NCI-H82 (cell line): Measurements from ENCODE around the gene DTX2.
"Not testable (repeated sequence)": the region's sequence is repeated elsewhere in the genome, so short reads cannot be mapped to it uniquely, and the experiment has no call there.

Experiments used
- DNase-seq: peaks from one replicate; lab custom pipeline; 2025; lab: John Stamatoyannopoulos, UW

The DTX2 gene

DNA sequence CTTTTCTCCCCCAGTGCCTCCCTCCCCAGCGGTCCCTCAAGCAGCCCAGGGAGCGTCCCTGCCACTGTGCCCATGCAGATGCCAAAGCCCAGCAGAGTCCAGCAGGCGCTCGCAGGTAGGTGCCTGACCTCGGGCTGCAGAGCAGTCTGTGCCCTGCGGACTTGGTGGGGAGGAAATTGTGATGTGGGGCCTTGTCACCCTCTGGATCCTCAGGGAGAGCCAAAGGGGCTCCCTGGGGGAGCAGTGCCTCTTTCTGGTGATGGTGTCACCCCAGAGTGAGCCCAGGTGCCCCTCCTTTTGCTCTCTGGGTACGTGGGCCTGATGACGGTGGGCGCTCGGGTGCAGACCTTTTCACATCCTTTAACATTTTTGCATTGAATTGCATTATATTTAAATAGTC is 30.6 kb downstream of the DTX2 start:
- not testable (repeated sequence) for DNase-seq

DNA sequence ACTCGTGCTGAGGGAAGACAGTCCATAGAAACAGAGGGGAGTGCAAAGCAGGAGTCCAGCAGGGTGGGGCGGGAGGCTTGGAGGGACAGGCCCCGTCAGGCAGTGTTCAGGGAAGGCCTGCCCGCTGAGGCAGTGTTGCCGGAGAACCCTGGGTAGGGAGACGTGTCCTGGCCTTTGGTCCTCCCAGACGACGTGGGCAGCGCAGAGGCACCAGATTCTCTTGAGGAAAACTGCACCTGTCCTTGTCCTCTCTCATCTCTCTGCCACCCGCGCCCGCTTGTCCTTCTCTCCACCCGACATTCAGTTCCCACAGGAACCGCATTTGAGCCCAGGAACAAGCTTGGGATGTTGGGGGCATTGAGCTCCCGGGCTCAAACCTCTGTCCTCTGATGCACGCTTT is 34.2 kb downstream of the DTX2 start:
- DNase-seq: not testable (repeated sequence)

DNA sequence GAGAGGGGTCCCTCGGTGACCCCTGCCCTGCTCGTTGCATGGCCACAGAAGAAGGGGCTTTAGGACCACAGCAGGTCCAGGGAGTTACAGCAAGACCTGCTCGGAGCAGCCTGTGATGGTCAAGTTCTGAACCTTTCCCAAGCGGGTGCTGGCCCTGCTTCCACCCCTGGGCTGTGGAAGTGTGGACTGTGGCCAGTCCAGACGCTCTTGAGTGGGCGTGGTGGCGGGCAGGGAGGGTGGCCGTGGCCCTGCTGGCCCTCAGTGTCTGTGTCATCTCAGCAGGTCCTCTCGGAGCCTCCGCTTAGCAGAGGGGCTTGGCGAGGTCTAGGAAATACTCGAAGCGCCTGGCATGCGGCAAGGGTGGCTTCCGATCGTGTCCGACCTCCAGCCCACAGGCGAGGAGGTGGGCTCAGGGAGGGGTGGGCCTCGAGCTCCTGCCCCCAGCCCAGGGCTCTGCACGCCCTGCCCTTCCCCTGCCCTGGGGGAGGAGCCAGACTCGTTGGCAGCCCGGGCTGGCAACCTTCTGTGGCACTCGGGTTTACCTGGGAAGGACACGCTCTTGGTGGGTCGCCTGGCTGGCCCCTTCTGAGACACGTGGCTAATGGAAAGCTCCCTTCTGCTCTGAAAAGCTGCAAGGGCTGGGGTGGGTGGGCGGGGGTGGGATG is 36.5 kb downstream of the DTX2 start:
- DNase-seq: not testable (repeated sequence)

DNA sequence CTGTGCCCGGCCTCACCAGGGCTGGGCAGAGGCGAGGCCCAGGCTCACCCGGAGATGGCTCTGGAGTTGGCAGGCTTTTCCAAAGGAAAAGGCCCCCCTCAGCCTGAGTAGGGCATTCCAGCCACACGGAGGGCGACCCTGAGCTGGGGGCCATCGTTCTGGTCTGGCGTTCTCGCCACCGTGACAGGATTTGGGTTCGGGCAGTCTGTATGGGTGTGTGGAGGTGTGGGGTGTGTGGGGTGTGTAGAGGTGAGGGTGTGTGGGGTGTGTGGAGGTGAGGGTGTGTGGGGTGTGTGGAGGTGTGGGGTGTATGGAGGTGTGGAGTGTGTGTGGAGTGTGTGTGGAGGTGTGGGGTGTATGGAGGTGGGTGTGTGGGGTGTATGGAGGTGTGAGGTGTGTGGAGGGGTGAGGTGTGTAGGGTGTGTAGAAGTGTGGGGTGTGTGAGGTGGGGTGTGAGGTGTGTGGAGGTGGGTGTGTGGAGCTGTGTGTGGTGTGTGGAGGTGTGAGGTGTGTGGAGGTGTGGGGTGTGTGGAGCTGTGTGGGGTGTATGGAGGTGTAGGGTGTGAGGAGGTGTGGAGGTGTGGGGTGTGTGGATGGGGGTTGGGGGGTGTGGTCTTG is 37.2 kb downstream of the DTX2 start:
- not testable (repeated sequence) for DNase-seq

DNA sequence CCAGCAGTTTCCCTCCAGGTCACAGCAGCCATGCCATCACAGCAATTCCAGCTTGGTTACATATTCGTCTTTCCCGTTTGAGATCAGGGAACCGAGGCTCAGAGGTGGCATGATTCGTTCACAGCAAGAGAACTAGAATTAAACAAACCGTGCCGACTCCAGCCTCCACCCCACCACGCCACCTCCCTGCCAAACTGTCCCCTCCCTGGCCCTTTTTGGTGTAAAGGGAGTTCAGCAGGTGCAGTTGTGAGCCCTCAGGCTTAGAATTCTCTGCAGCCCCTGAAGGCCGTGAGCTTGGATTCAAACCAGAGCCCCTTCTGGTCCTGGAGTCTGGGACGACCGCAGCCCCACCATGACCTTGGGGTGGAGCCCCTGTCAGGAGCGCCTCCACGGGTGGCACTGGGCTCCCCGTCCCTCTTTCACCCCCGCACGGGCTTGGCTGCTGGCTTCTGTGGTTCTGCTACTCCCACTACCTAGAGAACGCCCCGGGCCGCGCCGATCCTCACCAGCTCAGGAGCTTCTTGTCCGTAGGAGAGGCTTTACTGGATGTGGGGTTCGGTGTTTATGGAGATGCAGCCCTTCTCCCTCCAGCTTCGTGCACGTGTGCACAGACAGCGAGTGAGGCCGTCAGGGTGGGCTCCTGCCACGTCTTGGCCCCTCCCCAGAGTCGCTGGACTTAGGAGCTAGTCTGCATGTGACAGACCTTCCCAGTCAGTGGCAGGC is 37.9 kb downstream of the DTX2 start:
- DNase-seq: not testable (repeated sequence)

DNA sequence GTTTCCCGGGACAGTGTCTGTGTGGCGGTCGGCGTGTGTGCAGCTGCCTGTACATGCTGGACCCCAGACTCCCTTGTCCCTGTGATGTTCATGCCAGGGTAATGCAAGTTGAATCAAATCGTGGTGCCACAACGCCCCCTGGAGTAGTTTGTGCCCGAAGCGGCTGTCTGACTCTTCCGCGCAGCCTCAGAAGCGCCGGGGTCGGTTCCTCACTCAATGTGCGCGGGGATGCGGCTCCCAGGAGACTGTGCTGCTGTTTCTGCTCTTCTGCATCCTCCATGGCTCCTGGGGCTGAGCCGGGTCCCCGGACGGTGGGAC is 38.4 kb downstream of the DTX2 start:
- DNase-seq: not testable (repeated sequence)

DNA sequence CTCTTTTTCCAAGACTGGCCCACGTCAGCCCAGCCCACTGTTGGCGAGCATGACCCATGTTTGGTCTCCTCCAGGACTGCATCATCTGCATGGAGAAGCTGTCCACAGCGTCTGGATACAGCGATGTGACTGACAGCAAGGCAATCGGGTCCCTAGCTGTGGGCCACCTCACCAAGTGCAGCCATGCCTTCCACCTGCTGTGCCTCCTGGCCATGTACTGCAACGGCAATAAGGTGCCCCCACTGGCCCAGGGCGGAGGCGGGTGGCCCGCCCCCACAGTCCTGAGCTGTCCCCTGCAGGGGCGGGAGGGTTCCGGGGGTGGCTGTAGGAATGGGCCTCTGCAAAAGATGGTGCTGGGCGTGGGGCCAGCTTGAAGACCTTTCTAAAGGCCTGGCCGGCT is 40.7 kb downstream of the DTX2 start:
- not testable (repeated sequence) for DNase-seq

DNA sequence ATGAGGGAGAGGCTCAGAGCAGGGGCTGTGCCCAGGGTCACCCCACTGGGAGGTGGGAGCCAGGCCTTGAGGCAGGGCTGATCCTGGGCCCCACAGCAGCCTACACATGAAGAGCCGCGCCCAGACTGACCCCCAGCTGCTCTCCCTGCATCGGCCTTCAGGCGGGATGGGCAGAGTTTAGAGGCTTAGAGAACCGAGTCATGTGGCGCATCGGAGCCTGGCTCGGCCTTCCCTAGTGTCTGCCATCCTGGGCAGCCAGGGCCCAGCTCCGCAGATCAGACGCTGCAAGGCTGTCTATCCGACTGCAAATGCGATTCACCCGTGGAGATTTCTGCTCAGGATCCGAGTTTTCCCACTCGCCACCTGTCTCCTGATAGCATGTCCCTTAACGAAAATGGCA is 41.3 kb downstream of the DTX2 start:
- DNase-seq: not testable (repeated sequence)

DNA sequence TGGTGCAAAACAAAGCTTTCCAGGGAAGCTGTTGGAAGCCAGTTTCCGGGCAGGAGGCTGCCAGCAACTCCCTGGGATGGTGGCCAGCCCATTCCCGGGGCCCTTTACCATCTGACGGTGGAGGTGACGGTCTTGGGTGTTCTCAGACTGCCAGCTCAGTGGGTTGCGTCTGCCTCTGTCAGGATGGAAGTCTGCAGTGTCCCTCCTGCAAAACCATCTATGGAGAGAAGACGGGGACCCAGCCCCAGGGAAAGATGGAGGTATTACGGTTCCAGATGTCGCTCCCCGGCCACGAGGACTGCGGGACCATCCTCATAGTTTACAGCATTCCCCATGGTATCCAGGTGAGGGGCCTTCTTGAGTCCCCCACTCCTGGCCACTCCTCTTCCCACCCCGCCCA is 41.7 kb downstream of the DTX2 start:
- DNase-seq: not testable (repeated sequence)

DNA sequence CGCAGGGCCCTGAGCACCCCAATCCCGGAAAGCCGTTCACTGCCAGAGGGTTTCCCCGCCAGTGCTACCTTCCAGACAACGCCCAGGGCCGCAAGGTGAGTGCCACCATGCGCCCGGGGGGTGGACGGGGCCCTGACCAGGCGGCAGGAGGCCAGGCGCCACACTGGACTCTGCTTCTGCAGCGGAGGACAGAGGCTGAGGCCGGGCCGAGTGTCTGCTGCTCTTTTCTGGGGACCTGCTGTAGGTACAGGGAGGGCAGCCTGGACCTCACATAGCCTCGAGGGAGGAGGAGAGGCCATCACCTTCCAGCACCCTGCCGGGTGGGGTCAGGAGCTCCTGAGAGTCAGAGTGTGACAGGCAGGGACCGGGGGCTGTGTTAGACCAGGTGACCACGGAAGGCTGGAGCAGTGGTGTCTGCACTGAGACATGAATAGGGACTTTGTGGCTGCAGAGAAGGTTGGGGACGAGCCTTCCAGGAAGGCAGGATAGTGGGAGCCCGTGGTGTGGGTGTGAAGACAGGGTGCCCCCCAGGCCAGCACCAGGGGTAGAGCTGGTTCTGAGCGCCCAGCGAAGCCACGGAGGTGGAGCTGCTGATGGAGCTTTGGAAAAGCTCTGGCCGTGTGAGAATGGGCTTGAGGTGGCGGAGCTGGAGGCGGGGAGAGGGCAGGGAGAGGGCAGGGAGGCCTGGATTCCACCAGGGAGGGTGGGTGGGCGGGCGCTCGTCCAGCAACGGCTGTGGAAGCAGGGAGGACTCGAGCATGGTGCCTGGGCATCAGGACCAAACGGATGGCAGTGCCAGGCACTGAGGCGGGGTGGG is 43.0 kb downstream of the DTX2 start:
- not testable (repeated sequence) for DNase-seq

DNA sequence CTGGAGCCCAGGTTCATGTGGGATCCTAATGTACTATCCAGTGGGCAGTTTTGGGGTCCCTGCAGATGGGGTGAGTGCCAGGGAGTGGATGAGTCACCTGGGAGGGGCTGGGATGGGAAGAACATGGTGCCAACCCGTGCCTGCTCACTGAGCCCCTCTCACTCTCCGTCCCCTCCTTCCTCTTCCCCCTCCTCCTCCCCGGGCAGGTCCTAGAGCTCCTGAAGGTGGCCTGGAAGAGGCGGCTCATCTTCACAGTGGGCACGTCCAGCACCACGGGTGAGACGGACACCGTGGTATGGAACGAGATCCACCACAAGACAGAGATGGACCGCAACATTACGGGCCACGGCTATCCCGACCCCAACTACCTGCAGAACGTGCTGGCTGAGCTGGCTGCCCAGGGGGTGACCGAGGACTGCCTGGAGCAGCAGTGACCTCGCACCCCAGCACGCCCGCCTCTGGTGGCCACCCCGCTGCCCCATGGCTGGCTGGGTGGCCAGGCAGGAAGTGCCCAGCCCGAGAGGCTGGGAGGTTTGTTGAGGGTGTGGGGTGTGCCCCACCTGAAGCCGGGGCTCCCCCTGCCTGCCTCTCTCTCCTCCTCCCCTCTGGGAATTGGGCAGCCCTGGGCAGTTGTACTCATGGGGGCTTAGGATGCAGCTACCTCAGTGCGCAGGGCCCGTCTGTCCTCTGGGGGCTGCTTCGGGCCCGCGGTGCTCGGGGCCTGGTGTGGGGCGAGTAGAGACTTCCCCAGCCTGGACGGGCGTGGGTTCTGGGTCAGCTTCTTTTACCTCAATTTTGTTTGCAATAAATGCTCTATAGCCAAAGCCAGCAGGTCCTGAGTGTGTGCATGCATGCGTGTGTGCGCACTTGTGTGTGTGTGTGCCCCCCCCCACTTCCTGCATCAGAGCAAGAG is 43.9 kb downstream of the DTX2 start:
- DNase-seq: no peak

DNA sequence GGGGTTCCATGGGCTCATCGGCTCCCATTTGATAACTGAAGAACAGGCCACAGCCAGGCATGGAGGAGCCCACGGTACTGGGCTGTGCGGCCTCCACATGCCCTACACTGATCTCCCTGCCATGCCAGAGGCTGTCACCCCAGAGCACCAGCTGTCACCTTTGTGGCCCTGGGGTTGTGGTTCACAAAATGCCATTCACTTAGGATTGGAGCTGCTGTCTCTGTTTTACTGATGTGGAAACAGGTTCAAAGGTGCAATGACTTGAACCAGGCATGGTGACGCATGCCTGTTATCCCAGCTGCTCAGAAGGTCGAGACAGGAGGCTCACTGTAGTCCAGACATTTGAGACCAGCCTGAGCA is 44.6 kb downstream of the DTX2 start:
- DNase-seq: no peak

DNA sequence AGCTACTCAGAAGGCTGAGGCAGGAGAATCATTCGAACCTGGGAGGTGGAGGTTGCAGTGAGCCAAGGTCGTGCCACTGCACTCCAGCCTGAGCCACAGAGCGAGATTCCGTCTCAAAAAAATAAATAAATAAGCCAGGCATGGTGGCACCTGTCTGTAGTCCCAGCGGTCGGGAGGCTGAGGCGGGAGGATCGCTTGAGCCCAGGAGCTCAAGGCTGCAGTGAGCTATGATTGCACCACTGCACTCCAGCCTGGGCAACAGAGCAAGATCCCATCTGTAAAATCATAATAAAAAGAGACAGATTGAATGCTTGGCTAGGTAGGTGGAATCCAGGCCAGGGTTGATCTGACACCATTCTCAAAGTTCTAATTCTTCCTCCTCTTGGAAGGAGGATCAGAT is 45.1 kb downstream of the DTX2 start:
- not testable (repeated sequence) for DNase-seq

DNA sequence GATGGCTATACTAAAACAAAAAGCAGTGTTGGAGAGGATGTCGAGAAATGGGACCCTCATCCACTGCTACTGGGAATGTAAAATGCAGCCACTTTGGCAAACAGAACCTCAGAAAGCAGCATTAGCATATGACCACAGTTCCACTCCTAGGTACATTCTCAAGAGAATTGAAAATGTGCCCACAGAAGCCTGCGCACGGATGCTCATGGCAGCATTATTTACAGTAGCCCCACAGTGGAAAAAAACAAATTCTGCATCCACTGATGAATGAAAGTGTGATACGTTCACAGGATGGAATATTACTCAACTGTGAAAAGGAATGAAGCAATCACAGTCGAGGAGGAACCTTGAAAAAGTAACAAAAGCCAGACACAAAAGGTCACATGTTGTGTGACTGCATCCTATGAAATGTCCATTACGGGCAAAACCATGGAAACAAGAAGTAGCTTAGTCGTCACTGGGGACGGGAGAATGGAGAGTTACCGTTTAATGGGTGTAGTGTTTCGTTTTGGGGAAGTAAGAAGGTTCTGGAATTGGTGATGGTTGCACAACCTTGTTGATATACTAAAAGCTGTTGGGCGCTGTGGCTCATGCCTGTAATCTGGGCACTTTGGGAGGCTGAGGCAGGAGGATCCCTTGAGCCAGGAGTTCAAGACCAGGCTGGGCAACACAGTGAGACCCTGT is 46.4 kb downstream of the DTX2 start:
- no peak for DNase-seq

DNA sequence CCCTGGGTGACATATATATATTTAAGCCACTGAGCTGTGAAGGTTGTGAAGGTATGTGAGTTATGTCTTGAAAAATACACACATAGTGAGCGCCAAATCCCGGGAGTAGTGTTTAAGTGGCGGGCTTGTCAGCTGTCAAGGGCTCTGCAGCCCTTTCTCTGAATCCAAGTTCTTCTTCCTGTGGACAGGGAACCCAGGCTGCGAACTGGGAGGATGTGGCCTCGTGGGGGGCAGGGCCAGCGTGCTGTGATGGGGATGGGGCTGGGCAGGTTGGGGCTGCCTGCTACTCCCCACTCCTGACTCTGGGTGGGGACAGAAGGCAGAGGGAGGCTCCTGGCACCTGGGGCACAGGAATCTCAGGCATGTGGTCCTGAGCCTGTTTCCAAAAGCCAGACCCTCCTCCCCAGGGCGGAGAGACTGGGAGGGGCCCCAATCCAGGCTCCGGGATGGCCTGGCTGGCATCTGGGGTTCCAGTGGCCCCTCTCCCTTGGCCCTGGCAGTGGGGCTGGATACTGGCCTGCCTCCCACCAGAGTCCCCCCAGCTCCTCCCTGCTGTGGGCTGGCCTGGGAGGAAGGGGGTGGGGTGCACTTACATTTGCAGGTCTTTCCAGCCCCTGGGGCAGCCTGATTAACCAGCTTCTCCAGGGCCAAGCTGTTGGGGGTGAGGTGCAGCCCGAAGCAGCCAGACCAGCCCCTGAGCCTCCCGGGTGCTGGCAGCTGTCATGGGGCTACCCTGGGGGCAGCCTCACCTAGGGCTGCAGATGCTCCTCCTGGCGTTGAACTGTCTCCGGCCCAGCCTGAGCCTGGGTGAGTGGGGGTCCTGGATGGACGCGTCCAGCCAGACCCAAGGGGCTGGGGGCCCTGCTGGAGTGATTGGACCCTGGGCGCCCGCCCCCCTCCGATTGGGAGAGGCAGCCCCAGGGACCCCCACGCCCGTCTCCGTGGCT is 48.7 kb downstream of the DTX2 start, which contains the start of gene UPK3B:
UPK3B (plus strand) TSS at position 622 of the 947 bp plus-strand sequence; CDS start at position 723, 101 bp downstream.
- peak; percentile 65 for DNase-seq

DNA sequence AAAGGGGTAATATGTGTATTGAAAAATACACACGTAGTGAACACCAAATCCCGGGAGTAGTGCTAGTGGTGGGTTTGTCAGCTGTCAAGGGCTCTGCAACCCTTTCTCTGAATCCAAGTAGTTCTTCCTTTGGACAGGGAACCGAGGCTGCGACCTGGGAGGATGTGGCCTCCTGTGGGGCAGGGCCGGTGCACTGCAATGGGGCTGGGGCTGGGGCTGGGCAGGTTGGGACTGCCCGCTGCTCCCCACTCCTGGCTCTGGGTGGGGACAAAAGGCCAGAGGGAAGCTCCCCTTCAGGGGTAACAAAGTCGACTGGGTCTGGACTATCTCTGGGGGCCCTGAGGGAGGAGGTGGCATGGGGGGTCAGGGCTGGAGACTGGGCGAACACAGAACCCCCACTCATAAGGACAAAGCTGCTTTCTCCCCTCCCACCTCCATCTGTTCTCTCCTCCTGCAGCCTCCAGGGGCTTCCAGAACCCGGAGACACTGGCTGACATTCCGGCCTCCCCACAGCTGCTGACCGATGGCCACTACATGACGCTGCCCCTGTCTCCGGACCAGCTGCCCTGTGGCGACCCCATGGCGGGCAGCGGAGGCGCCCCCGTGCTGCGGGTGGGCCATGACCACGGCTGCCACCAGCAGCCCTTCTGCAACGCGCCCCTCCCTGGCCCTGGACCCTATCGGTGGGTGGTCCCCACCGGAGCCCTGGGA is 49.8 kb downstream of the DTX2 start:
- not testable (repeated sequence) for DNase-seq

DNA sequence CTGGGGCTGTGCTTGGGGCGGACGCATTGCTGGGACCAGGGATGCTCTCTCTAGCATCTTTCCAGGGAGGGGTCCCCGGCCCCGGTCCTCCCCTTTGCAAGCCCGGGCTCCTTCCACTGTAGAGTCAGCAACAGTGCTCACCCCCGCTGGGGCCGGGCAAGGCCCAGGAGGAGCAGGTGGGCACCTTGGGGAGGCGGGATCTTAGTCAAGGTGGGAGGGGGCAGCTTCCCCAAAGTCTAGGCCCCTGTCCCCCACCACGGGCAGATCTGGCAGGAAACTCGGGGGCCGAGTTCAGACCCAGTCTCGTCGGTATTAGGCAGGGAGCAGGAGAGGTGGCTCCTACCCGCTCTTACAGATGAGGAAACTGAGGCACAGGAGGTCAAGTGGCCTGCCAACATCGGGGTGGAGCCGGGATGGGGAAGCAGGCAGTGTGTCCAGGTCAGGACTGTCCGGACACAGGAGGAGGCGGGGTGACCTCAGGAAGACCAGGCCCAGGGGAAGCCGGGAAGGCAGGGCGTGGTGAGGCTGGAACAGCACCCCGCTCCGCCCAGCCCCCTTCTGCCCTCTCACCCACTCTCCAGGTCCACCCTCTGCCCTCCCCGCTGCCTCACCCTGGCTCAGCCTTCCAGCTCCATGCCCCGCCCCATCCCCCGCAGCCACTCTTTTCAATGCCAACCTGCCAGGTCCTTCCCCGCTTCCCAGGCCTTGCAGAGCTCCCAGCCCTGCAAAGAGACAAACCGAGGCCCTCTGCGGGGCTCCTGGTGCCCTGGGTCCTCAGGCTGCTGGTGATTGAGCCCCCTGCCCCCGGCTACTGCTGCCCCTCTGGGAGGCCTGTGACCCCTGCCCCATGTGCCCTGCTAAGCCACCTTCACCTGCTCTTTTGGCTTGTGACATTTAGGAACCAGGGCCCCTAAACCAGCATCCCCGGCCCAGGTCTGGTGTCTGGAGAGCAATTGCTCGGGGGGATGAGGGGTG is 50.7 kb downstream of the DTX2 start:
- not testable (repeated sequence) for DNase-seq
